Parathyroid adenoma (tissue), 2 donors: ENCODE results near the gene MMP19.

Experiments used
- H2AFZ ChIP-seq: fragments of 300-600 bp; sonication (generic); one replicate; pipeline ENCODE4 v1.7.0; 2017; ENCODE audit warnings: antibody characterized with exemption, mild to moderate bottlenecking
- H3K27ac ChIP-seq: fragments of 300-600 bp; sonication (generic); one replicate; pipeline ENCODE4 v1.7.0; 2017
- H3K27me3 ChIP-seq: fragments of 300-600 bp; sonication (generic); one replicate; pipeline ENCODE4 v1.7.0; 2017; ENCODE audit warnings: low read length; ENCODE audit not compliant: control insufficient read depth, insufficient read depth
- H3K36me3 ChIP-seq: fragments of 300-600 bp; sonication (generic); one replicate; pipeline ENCODE4 v1.7.0; 2017; ENCODE audit warnings: low read length; ENCODE audit not compliant: control insufficient read depth, insufficient read depth
- H3K4me1 ChIP-seq: fragments of 300-600 bp; sonication (generic); one replicate; pipeline ENCODE4 v1.7.0; 2017; ENCODE audit warnings: control low read depth
- H3K4me2 ChIP-seq: fragments of 300-600 bp; sonication (generic); one replicate; pipeline ENCODE4 v1.7.0; 2017; ENCODE audit warnings: low read length
- H3K4me3 ChIP-seq: fragments of 300-600 bp; sonication (generic); one replicate; pipeline ENCODE4 v1.7.0; 2017; ENCODE audit warnings: low read depth, low read length
- H3K79me2 ChIP-seq: fragments of 300-600 bp; sonication (generic); one replicate; pipeline ENCODE4 v1.7.0; 2017; ENCODE audit warnings: control low read depth
- H3K9ac ChIP-seq: fragments of 300-600 bp; sonication (generic); one replicate; pipeline ENCODE4 v1.7.0; 2017; ENCODE audit warnings: mild to moderate bottlenecking
- H3K9me3 ChIP-seq: fragments of 300-600 bp; sonication (generic); one replicate; pipeline ENCODE4 v1.7.0; 2017; ENCODE audit warnings: low read length; ENCODE audit not compliant: control insufficient read depth
- TF ChIP-seq, protein P1 (sequence below): fragments of 300-600 bp; sonication (generic); IDR thresholded peaks from one replicate; pipeline ENCODE4 v1.7.0; 2017; ENCODE audit warnings: antibody characterized with exemption, mild to moderate bottlenecking
- donor health status: primary hyperparathyroidism.

MMP19 gene, protein sequence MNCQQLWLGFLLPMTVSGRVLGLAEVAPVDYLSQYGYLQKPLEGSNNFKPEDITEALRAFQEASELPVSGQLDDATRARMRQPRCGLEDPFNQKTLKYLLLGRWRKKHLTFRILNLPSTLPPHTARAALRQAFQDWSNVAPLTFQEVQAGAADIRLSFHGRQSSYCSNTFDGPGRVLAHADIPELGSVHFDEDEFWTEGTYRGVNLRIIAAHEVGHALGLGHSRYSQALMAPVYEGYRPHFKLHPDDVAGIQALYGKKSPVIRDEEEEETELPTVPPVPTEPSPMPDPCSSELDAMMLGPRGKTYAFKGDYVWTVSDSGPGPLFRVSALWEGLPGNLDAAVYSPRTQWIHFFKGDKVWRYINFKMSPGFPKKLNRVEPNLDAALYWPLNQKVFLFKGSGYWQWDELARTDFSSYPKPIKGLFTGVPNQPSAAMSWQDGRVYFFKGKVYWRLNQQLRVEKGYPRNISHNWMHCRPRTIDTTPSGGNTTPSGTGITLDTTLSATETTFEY

DNA sequence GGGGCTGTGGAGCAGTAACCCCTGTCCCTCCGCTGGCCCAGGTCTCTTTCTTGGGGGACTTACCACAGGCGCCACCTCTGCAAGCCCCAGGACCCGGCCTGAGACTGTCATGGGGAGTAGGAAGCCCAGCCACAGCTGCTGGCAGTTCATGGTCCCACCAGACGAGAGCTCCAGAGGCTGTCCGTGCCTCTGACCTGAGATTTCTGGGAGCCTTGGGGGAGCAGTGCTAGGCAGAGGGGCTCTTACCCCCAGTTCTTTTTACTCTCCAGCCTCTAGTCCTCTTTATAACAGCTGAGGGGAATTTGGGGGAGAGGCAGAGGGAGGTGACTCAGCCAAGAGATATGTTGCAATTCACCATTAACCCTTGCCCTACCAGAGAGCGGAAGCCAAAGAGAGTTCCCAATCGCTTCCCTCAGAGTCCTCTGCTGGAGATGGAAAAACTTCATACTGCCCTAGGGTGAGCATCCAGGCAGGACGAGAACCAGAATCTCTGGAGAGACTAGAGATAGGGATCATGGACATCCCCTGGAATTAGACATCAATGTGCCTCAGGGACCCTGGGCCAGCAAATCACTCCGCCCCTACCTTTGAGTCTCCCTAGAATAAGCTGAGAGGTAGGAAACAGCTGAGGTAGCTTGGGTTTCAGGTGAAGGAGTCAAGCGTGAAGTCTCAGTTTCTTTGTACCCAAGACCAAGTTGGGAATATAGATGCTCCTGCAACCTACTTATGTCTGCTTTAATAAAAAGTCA, at the start of gene MMP19:
MMP19 (minus strand) TSS at position 256 of the 749 bp plus-strand sequence; CDS start at position 150, 106 bp downstream.
- no peaks in the 10 kb centered on the region for H3K4me1 ChIP-seq
- no peak within 1 kb of the TSS for H3K27ac ChIP-seq
- no peak within 1 kb of the TSS for H3K9ac ChIP-seq
- no peak within 1 kb of the TSS for H3K4me3 ChIP-seq
- H3K27me3 ChIP-seq = no peaks in the 10 kb centered on the region
- TF ChIP-seq, protein P1, sequence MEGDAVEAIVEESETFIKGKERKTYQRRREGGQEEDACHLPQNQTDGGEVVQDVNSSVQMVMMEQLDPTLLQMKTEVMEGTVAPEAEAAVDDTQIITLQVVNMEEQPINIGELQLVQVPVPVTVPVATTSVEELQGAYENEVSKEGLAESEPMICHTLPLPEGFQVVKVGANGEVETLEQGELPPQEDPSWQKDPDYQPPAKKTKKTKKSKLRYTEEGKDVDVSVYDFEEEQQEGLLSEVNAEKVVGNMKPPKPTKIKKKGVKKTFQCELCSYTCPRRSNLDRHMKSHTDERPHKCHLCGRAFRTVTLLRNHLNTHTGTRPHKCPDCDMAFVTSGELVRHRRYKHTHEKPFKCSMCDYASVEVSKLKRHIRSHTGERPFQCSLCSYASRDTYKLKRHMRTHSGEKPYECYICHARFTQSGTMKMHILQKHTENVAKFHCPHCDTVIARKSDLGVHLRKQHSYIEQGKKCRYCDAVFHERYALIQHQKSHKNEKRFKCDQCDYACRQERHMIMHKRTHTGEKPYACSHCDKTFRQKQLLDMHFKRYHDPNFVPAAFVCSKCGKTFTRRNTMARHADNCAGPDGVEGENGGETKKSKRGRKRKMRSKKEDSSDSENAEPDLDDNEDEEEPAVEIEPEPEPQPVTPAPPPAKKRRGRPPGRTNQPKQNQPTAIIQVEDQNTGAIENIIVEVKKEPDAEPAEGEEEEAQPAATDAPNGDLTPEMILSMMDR = no peak
- H3K4me2 ChIP-seq = no peak within 1 kb of the TSS
- no peak within 1 kb of the TSS for H2AFZ ChIP-seq
- H3K9me3 ChIP-seq = no peaks in the 10 kb centered on the region
- no peaks in the 10 kb centered on the region for H3K79me2 ChIP-seq
- H3K36me3 ChIP-seq = no peaks in the 10 kb centered on the region

DNA sequence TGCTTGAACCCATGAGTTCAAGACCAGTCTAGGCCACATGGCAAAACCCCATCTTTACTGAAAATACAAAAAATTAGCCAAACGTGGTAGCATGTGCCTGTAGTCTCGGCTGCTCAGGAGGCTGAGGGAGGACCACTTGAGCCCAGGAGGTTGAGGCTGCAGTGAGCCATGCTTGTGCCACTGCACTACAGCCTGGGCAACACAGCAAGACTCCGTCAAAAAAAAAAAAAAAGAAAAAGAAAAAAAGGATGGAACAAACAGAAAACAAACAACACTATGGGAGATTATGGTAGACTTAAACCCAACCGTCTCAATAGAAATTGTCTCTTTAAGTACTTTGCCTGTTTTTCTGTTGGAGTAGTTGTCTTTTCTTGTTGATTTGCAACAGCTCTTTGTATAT, 48.6 kb upstream of the MMP19 start:
- Histone ChIP-seq H3K27me3 (no peaks in the 10 kb centered on the region), H3K4me3 (no peak overlapping the region), H3K4me2 (no peak overlapping the region), H3K4me1 (no peaks in the 10 kb centered on the region), H3K36me3 (no peaks in the 10 kb centered on the region), H3K9ac (no peak overlapping the region), H3K27ac (no peak overlapping the region), H3K79me2 (no peaks in the 10 kb centered on the region), H3K9me3 (no peaks in the 10 kb centered on the region), H2AFZ (no peak overlapping the region)
- TF ChIP-seq, protein P1 = no peak

- Histone ChIP-seq H2AFZ (no peak overlapping the region), H3K36me3 (no peaks in the 10 kb centered on the region), H3K27ac (no peak overlapping the region), H3K9ac (no peak overlapping the region), H3K4me3 (no peak overlapping the region), H3K27me3 (no peaks in the 10 kb centered on the region), H3K4me2 (no peak overlapping the region), H3K9me3 (no peaks in the 10 kb centered on the region), H3K79me2 (no peaks in the 10 kb centered on the region), H3K4me1 (no peaks in the 10 kb centered on the region)
- TF ChIP-seq, protein P1 = no peak
Observed at GRCh38 chr12:55885113-55885512, 42.4 kb upstream of the MMP19 start.

DNA sequence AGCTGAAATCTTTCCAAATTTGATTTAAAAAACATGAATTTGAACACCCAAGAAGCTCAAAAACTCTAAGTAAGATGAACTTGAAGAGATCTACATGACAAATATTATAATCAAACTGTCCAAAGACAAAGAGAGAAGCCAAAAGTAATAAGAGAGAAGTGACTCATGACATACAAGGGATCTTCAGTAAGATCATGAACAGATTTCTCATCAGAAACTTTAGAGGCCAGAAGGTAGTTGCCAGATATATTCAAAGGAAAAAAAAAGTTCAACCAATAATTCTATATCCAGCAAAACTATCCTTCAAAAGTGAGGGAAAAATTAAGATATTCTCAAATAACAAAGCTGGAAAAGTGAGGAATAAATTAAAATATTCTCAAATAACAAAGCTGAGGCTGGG, 35.1 kb upstream of the MMP19 start:
- Histone ChIP-seq H3K36me3 (no peaks in the 10 kb centered on the region), H3K4me2 (no peak overlapping the region), H2AFZ (no peak overlapping the region), H3K9ac (no peak overlapping the region), H3K27me3 (no peaks in the 10 kb centered on the region), H3K4me1 (no peaks in the 10 kb centered on the region), H3K9me3 (no peaks in the 10 kb centered on the region), H3K79me2 (no peaks in the 10 kb centered on the region), H3K27ac (no peak overlapping the region), H3K4me3 (no peak overlapping the region)
- TF ChIP-seq, protein P1 = no peak
